ENCODE results near the gene SMYD4. TPM values are rescaled to one million over a fixed set of nuclear protein-coding genes. Genes with fewer than 3 reads are reported as not detected.
"Not testable (repeated sequence)": the region's sequence is repeated elsewhere in the genome, so short reads cannot be mapped to it uniquely, and the experiment has no call there.

Gene SMYD4
- total RNA-seq, 1 experiment from 2014 or later = 10.1 TPM

DNA sequence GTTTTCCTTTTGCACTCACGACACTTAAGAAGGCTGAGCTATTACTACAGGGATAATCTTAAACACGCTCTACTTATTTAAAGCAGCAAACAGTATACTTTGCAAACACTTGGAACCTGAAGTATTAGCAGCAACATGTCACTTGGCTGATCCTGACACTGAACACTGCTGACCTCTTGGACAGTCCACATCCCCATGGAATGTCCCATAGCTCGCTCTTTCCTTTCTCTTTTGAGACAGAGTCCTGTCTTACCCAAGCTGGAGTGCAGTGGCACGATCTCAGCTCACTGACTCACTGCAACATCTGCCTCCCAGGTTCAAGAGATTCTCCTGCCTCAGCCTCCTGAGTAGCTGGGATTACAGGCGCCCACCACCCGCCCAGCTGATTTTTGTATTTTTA lies 26.4 kb downstream of the SMYD4 start:
- Histone ChIP-seq H3K4me1 (no peaks in the 10 kb centered on the region), H3K27me3 (no peaks in the 10 kb centered on the region), H3K27ac (no peak overlapping the region), H3K4me3 (no peak overlapping the region), H3K36me3 (peaks cover 7% of the 10 kb centered on the region; the same call in 1 of the 2 replicates), H3K9me3 (replicated peaks) (no peaks in the 10 kb centered on the region)
- no peak for DNase-seq

- no peaks in the 10 kb centered on the region for H3K27me3 ChIP-seq
- H3K4me1 ChIP-seq = no peaks in the 10 kb centered on the region
- DNase-seq = no peak
- no peak overlapping the region for H3K27ac ChIP-seq
- H3K9me3 ChIP-seq (replicated peaks) = no peaks in the 10 kb centered on the region
- peaks cover 7% of the 10 kb centered on the region; the same call in 1 of the 2 replicates for H3K36me3 ChIP-seq
- H3K4me3 ChIP-seq = no peak overlapping the region
Observed at GRCh38 chr17:1802429-1802828, 27.3 kb downstream of the SMYD4 start.

DNA sequence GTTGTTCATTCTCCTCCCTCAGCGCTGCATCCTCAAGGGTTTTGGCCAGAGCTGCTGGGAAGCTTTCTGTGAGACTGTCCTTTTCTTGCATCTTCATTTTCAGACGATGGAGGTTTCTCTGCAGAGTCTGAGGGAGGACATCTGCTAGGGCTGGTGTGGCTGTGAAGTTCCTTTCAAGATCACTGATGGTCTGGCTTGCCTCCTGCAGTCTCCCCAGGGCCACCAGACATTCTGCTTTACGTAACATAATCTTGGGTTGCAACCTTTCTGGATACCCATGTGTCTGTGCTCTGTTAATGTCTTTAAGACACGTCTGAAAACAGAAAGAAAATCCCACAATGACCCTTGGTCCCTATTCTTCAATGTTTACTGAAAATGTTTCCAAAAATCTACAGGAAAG lies 29.0 kb downstream of the SMYD4 start:
- H3K4me3 ChIP-seq = no peak overlapping the region
- DNase-seq = no peak
- peaks cover 7% of the 10 kb centered on the region; the same call in 1 of the 2 replicates for H3K36me3 ChIP-seq
- no peaks in the 10 kb centered on the region for H3K27me3 ChIP-seq
- no peaks in the 10 kb centered on the region for H3K4me1 ChIP-seq
- no peak overlapping the region for H3K27ac ChIP-seq
- no peaks in the 10 kb centered on the region for H3K9me3 ChIP-seq (replicated peaks)

GRCh38 chr17:1800240-1800639 lies 29.5 kb downstream of the SMYD4 start:
- H3K9me3 ChIP-seq (replicated peaks) = no peaks in the 10 kb centered on the region
- H3K4me1 ChIP-seq = no peaks in the 10 kb centered on the region
- H3K4me3 ChIP-seq = no peak overlapping the region
- H3K27ac ChIP-seq = no peak overlapping the region
- H3K36me3 ChIP-seq = peaks cover 7% of the 10 kb centered on the region; the same call in 1 of the 2 replicates
- no peak for DNase-seq
- H3K27me3 ChIP-seq = no peaks in the 10 kb centered on the region

DNA sequence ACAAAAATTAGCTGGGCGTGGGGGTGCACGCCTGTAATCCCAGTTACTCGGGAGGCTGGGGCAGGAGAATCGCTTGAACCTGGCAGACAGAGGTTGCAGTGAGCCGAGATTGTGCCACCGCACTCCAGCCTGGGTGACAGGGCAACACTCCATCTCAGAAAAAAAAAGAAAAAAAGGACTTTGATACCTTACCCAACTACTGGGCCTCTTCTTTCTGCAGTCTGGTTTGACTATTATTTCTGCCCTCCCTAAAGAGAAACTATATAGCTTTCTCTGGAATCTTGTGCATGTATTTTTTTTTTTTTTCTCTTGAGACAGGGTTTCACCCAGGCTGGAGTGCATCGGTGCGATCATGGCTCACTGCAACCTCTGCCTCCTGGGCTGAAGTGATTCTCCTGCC lies 31.9 kb downstream of the SMYD4 start:
- H3K27ac ChIP-seq; H3K9me3 ChIP-seq (replicated peaks): not testable (repeated sequence)

DNA sequence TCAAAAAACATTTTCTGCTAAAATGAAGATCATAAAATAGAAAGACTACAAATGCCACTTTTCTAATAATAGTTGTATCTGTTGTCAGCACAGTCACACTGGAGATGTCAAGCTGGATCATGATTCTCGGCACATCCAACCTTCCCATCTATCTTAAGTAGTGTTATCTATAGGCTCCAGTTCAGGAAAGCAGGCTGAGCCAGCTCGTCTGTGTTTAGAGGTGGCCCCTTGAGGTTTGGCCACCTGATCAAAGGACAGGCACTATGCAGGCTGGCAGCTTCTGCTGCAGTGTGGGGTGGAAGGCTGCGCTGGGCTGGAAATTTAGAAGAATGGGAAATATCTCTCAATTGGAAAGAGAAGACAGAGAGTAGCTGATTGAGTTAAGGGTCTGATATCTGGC lies 32.4 kb downstream of the SMYD4 start:
- Histone ChIP-seq H3K27ac (no peak overlapping the region), H3K4me1 (0 out of 2 replicates have a peak, but pooled peaks cover 3% of the 10 kb centered on the region), H3K36me3 (peaks cover 7% of the 10 kb centered on the region; the same call in 1 of the 2 replicates), H3K9me3 (replicated peaks) (no peaks in the 10 kb centered on the region), H3K27me3 (no peaks in the 10 kb centered on the region), H3K4me3 (no peak overlapping the region)
- DNase-seq = no peak

More for the DNA sequence above, 31.9 kb downstream of the SMYD4 start:
- H3K36me3 ChIP-seq, DNase-seq, H3K4me3 ChIP-seq, H3K27me3 ChIP-seq, H3K4me1 ChIP-seq: not testable (repeated sequence)

DNA sequence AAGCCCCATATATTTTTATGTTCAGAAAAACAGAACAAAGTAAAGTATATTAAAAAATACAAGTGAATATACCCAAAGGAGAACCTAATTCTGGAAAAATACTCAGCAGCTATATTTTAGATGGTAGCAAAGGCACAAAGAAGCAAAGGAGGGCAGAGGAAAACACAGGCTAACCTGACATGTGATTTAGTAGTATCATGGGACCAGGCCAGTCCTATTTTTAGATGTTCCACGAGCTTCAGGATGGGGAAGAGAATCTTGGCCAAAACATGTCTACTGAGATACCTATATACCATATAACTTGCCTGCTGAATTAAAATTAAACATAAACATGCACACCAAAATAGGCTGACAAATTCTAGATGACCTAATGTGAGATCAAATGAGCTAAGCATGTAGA lies 32.9 kb downstream of the SMYD4 start:
- DNase-seq = no peak
- H3K27me3 ChIP-seq = no peaks in the 10 kb centered on the region

DNA sequence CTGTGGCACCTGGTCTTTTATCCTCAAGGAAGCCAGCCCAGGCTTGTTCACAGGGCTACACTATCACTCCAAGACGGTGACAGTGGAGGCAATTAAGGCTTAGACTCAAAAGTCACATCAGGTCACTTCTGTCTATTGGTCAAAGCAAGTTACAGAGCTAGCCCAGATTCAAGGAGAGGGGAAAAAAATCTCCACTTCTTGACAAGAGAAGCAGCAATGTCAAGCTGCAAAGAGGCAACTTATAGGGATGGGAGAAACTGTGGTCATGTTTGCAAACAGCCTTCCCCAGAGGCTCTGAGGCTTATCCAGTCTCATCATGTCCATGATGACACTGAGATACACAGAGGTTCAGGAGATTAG lies 36.3 kb downstream of the SMYD4 start:
- H3K9me3 ChIP-seq (replicated peaks) = no peaks in the 10 kb centered on the region
- H3K27ac ChIP-seq = no peak overlapping the region
- peak in 1 of 2 experiments; percentile 45 for DNase-seq
- no peak overlapping the region for H3K4me3 ChIP-seq
- H3K27me3 ChIP-seq = no peaks in the 10 kb centered on the region
- 0 out of 2 replicates have a peak, but pooled peaks cover 3% of the 10 kb centered on the region for H3K4me1 ChIP-seq
- H3K36me3 ChIP-seq = no peaks in the 10 kb centered on the region

More for the DNA sequence above, 32.9 kb downstream of the SMYD4 start:
- Histone ChIP-seq H3K4me3 (no peak overlapping the region), H3K36me3 (peaks cover 7% of the 10 kb centered on the region; the same call in 1 of the 2 replicates), H3K4me1 (0 out of 2 replicates have a peak, but pooled peaks cover 3% of the 10 kb centered on the region), H3K27ac (no peak overlapping the region), H3K9me3 (replicated peaks) (no peaks in the 10 kb centered on the region)

- Histone ChIP-seq H3K36me3 (no peaks in the 10 kb centered on the region), H3K27ac (no peak overlapping the region)
- no peak for DNase-seq
Observed at GRCh38 chr17:1792495-1793446, 36.9 kb downstream of the SMYD4 start.

GRCh38 chr17:1789936-1790335 lies 39.8 kb downstream of the SMYD4 start:
- Histone ChIP-seq H3K4me3 (no peak overlapping the region), H3K9me3 (replicated peaks) (no peaks in the 10 kb centered on the region), H3K27ac (no peak overlapping the region), H3K36me3 (no peaks in the 10 kb centered on the region), H3K4me1 (0 out of 2 replicates have a peak, but pooled peaks cover 3% of the 10 kb centered on the region), H3K27me3 (no peaks in the 10 kb centered on the region)
- DNase-seq = no peak

More at GRCh38 chr17:1792495-1793446, 36.9 kb downstream of the SMYD4 start:
- H3K4me1 ChIP-seq = 0 out of 2 replicates have a peak, but pooled peaks cover 3% of the 10 kb centered on the region
- H3K4me3 ChIP-seq = no peak overlapping the region
- H3K9me3 ChIP-seq (replicated peaks) = no peaks in the 10 kb centered on the region
- H3K27me3 ChIP-seq = no peaks in the 10 kb centered on the region

DNA sequence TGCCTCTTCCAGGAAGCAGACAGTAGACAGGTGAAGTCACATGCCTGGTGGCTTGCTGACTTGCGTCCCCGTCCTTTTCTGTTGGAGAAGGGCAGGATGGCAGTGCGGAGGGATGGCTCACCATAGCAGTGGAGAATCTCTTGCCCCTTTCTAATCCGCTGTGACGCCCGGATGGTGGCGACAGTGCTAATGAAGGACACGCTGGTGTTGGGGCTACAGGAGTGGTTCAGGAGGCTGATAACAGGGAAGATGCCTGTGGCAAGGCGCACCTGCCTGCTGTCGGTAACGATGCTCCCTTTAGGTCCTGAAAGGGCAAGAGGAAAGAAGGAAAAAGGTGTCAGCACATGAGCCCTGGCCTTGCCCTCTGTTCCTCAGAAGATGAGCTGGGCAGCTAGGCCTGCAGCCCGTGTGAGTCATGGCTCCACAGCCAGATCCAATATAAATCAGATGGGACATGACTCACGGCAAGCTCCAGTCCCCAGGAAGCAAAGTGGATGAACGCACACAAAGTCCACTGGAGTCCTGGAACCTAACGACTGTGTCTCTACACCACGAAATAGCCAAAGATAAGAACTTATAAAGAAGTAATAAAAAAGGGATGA lies 42.3 kb downstream of the SMYD4 start:
- Histone ChIP-seq H3K9me3 (replicated peaks) (no peaks in the 10 kb centered on the region), H3K27me3 (no peaks in the 10 kb centered on the region), H3K4me3 (no peak overlapping the region), H3K4me1 (no peaks in the 10 kb centered on the region), H3K36me3 (peaks cover 3% of the 10 kb centered on the region), H3K27ac (no peak overlapping the region)
- DNase-seq = no peak

GRCh38 chr17:1786708-1787107 lies 43.0 kb downstream of the SMYD4 start:
- Histone ChIP-seq H3K27ac (no peak overlapping the region), H3K4me1 (no peaks in the 10 kb centered on the region), H3K4me3 (no peak overlapping the region), H3K27me3 (no peaks in the 10 kb centered on the region), H3K36me3 (peaks cover 6% of the 10 kb centered on the region), H3K9me3 (replicated peaks) (no peaks in the 10 kb centered on the region)
- DNase-seq = no peak

- Histone ChIP-seq H3K36me3 (peaks cover 7% of the 10 kb centered on the region), H3K27me3 (no peaks in the 10 kb centered on the region), H3K9me3 (replicated peaks) (no peaks in the 10 kb centered on the region), H3K4me3 (no peak overlapping the region), H3K4me1 (no peaks in the 10 kb centered on the region), H3K27ac (no peak overlapping the region)
- no peak for DNase-seq
Observed at GRCh38 chr17:1785930-1786329, 43.8 kb downstream of the SMYD4 start.

GRCh38 chr17:1783834-1784611 lies 45.7 kb downstream of the SMYD4 start:
- Histone ChIP-seq H3K4me1 (peaks cover 11% of the 10 kb centered on the region), H3K27ac (no peak overlapping the region), H3K9me3 (replicated peaks) (no peaks in the 10 kb centered on the region), H3K4me3 (no peak overlapping the region), H3K27me3 (no peaks in the 10 kb centered on the region), H3K36me3 (peaks cover 12% of the 10 kb centered on the region)
- peak; percentile 31 to 62 for DNase-seq

Measured in SJCRH30 (cell line).